Measurements from ENCODE around the gene RPL37A. TPM values are rescaled to one million over a fixed set of nuclear protein-coding genes. Genes with fewer than 3 reads are reported as not detected.

Gene RPL37A
- total and polyA plus RNA-seq, 2 of the 4 experiments (the other 2 are of a cell fraction): 341 to 1,572 TPM

GRCh38 chr2:216507220-216508160, 8.8 kb downstream of the RPL37A start:
- H3K36me3 ChIP-seq (ENCODE audit: control insufficient read depth, insufficient read depth, low read length): peaks cover 27% of the 10 kb centered on the region
- peaks cover 37% of the 10 kb centered on the region for H4K20me1 ChIP-seq (ENCODE audit: insufficient read depth, low read length)
- no peak overlapping the region for H4K5ac ChIP-seq (ENCODE audit: low read depth, low read length)
- in situ Hi-C loops (cut with MboI; ENCODE audit: low sequenced_read_pairs) (loop anchor here (25.0 kb wide), 1 partner anchor 1005 kb away; no protein-coding TSS in a partner anchor), intact Hi-C loops (cut with micrococcal nuclease) (no loop called here), dilution Hi-C loops (cut with HindIII; ENCODE audit: low sequenced_read_pairs, unreplicated experiment) (loop anchor here (25.0 kb wide), 2 partner anchors 155 to 1005 kb away; no protein-coding TSS in a partner anchor)
- H4K91ac ChIP-seq (ENCODE audit: insufficient read depth, low read depth, low read length): no peak overlapping the region
- H3K27me3 ChIP-seq (ENCODE audit: control insufficient read depth, insufficient read depth, low read length): no peaks in the 10 kb centered on the region
- H2AK9ac ChIP-seq (replicated peaks; ENCODE audit: low read depth, low read length, poor library complexity): no peak overlapping the region
- no peak overlapping the region for H2AFZ ChIP-seq (replicated peaks; ENCODE audit: low read length, poor library complexity)
- H3K9me1 ChIP-seq (ENCODE audit: insufficient read depth, low read length): peaks cover 19% of the 10 kb centered on the region
- CTCF ChIA-PET: interaction anchor here (1.1 kb wide), 1 partner anchor 20 kb away, joined by 3 read pairs; no protein-coding TSS in a partner anchor
- TF ChIP-seq BHLHE40 (IDR thresholded peaks at IDR 0.05; ENCODE audit: low read depth, low read length): no peak
- no peak for TF ChIP-seq MXI1 (IDR thresholded peaks at IDR 0.05; ENCODE audit: borderline replicate concordance, low read depth, low read length)
- TF ChIP-seq MAZ (IDR thresholded peaks at IDR 0.05; ENCODE audit: borderline replicate concordance, low read depth, low read length): no peak
- TF ChIP-seq RAD21 (IDR thresholded peaks at IDR 0.05; ENCODE audit: low read length): no peak
- no peak for TF ChIP-seq POLR2A (IDR thresholded peaks at IDR 0.05; ENCODE audit: low read depth, low read length)
- TF ChIP-seq CTCF (conservative IDR thresholded peaks at IDR 0.05; ENCODE audit: low read depth, low read length): no peak
- TF ChIP-seq NFE2L2 (IDR thresholded peaks at IDR 0.05; ENCODE audit: low read depth, low read length): no peak
- TF ChIP-seq USF2 (IDR thresholded peaks at IDR 0.05; ENCODE audit: low read depth, low read length): no peak
- TF ChIP-seq CHD1 (IDR thresholded peaks at IDR 0.05; ENCODE audit: low read depth, low read length): no peak
- TF ChIP-seq RFX5 (IDR thresholded peaks at IDR 0.05; ENCODE audit: low read depth, low read length): no peak
- no peak for TF ChIP-seq CEBPB (IDR thresholded peaks at IDR 0.05; ENCODE audit: low read depth, low read length)
- TF ChIP-seq SMC3 (IDR thresholded peaks at IDR 0.05; ENCODE audit: low read depth, low read length): no peak
- no peak for TF ChIP-seq MAFK (IDR thresholded peaks at IDR 0.05; ENCODE audit: low read depth, low read length)
- no peak overlapping the region for H3K23ac ChIP-seq (ENCODE audit: low read depth, low read length)
- POLR2A ChIA-PET (ENCODE audit: unreplicated experiment): interaction anchor here (0.7 kb wide), 1 partner anchor 880 kb away, joined by 4 read pairs; no protein-coding TSS in a partner anchor
- no peak overlapping the region for H3K18ac ChIP-seq (ENCODE audit: low read depth, low read length)
- no peaks in the 10 kb centered on the region for H3K9me3 ChIP-seq (ENCODE audit: control insufficient read depth, insufficient read depth, low read length)
- H2AK5ac ChIP-seq (ENCODE audit: low read depth, low read length): no peak overlapping the region
- no peak overlapping the region for H3K4me3 ChIP-seq (ENCODE audit: insufficient read depth, low read depth, low read length)
- H2BK120ac ChIP-seq (ENCODE audit: low read depth, low read length): no peak overlapping the region
- H3K14ac ChIP-seq (replicated peaks; ENCODE audit: low read depth, low read length): no peak overlapping the region
- no TSS peak for BruUV-seq (replicated peaks)
- no peak overlapping the region for H3K4ac ChIP-seq (ENCODE audit: low read depth, low read length)
- H3K56ac ChIP-seq (ENCODE audit: extremely low read depth, insufficient read depth, low read length): no peak overlapping the region
- DNase-seq: no peak
- no peak overlapping the region for H3K4me2 ChIP-seq (ENCODE audit: low read depth, low read length)
- H4K8ac ChIP-seq (ENCODE audit: low read depth in 2 of 2, low read length in 2 of 2): no peak overlapping the region
- H3K4me1 ChIP-seq (ENCODE audit: control insufficient read depth, insufficient read depth, low read length): no peaks in the 10 kb centered on the region
- H3K79me1 ChIP-seq (ENCODE audit: low read depth in 1 of 2, low read length in 2 of 2): peaks cover 25 to 44% of the 10 kb centered on the region in 2 experiments
- H3K27ac ChIP-seq (ENCODE audit: insufficient read depth, low read length): no peak overlapping the region
- no CpG with 5 or more reads among the region's 5 CpGs for WGBS, 2 experiments (ENCODE audit: extremely low coverage in 2 of 2, insufficient read length in 1 of 2)
- ATAC-seq (ENCODE audit: low read depth): peak; percentile 24
- no peak overlapping the region for H2BK15ac ChIP-seq (ENCODE audit: low read depth, low read length)
- H3K9ac ChIP-seq (ENCODE audit: low read depth, low read length): no peak overlapping the region
- H2BK20ac ChIP-seq (ENCODE audit: low read depth, low read length): no peak overlapping the region
- no peak overlapping the region for H2BK5ac ChIP-seq (ENCODE audit: low read depth, low read length, poor library complexity, severe bottlenecking)

All from IMR-90 (cell line).